H1 (cell line): Measurements from ENCODE around the gene VIT. TPM values are rescaled to one million over a fixed set of nuclear protein-coding genes. Genes with fewer than 3 reads are reported as not detected.

Experiments
- BCL11A ChIP-seq, 2 experiments: IDR thresholded peaks; one replicate each; pipeline ENCODE4 v1.6.1; 2011; ENCODE audit warnings: low read depth in 2 of 2, low read length in 2 of 2, mild to moderate bottlenecking in 2 of 2
- KDM1A ChIP-seq: fragments of 200-600, 300-600 bp; sonication (generic); IDR thresholded peaks from 2 replicates; pipeline ENCODE4 v1.7.1; 2016; ENCODE audit warnings: mild to moderate bottlenecking, low read length, borderline replicate concordance
- POLR2A ChIP-seq, 2 experiments: IDR thresholded peaks; 1 replicate in 1 of 2; 2 replicates in 1 of 2; pipeline ENCODE4 v1.6.1; 2011; ENCODE audit warnings: low read depth in 2 of 2, low read length in 2 of 2, mild to moderate bottlenecking in 2 of 2; ENCODE audit errors: control extremely low read depth in 1 of 2
- POU5F1 ChIP-seq: IDR thresholded peaks from 2 replicates; pipeline ENCODE4 v1.6.1; 2011; ENCODE audit warnings: low read depth, mild to moderate bottlenecking, low read length, moderate library complexity
- RFX5 ChIP-seq: IDR thresholded peaks from 2 replicates; pipeline ENCODE4 v1.6.1; 2011; ENCODE audit warnings: low read depth, low read length, improper control_type of control experiment, borderline replicate concordance
- polyA plus RNA-seq, 7 experiments: library from polyadenylated mRNA; depleted of rRNA in 3 of 7; stranded (reverse) in 5 of 7; unstranded in 2 of 7; fragments of >200 nt in 5 of 7; fragments of 200-250 nt in 2 of 7; gene quantifications; 1 replicate in 5 of 7; 2 replicates in 1 of 7; 4 replicates in 1 of 7; pipeline versions ENCODE4 v1.2.1 to v1.2.3, GENCODE V29; 2011 to 2013; ENCODE audit warnings: missing spikeins in 2 of 7, mixed read lengths in 2 of 7
- total RNA-seq: library from RNA; stranded (reverse); fragmentation: NEBNext Ultra II Directional; extraction: Animal tissue kit (Norgen Biotek cat#: 25700); gene quantifications from 2 replicates; pipeline ENCODE4 v1.2.1, GENCODE V29; 2021

VIT gene
- total and polyA plus RNA-seq, 2 of the 8 experiments (the other 6 are each of a cell fraction or from before 2014, with no cell fraction given): 0.03 TPM; not detected in 1

DNA sequence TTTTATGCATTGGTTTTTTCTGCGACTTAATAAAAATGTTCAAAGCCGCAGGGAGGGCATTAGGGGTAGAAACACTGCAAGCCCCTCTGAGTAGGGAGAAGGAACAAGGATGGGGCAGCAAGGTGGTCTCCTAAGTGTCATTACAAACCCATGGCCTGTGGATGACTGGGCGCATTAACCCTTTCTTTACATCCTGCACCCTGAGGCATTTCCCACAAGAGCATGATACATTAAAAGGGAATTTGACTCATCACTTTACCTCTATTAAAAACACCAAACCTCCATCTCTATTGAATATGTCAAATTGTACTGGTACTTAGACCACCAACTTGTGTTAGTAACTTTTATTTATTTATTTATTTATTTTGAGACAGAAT is 112.5 kb downstream of the VIT start (continued):
- TF ChIP-seq KDM1A (no peak), POLR2A (IDR thresholded peaks at IDR 0.05; ENCODE audit: control extremely low read depth in 1 of 2, low read depth in 2 of 2, low read length in 2 of 2) (no peak), POU5F1 (no peak), RFX5 (no peak), BCL11A (IDR thresholded peaks at IDR 0.05; ENCODE audit: low read depth in 2 of 2, low read length in 2 of 2) (no peak)
- TF ChIP-seq, all 59 proteins: peak for 0
